ENCODE measurements around the gene PSAPL1. TPM values are rescaled to one million over a fixed set of nuclear protein-coding genes. Genes with fewer than 3 reads are reported as not detected.

PSAPL1 gene
- total RNA-seq, 1 donor: not detected

DNA sequence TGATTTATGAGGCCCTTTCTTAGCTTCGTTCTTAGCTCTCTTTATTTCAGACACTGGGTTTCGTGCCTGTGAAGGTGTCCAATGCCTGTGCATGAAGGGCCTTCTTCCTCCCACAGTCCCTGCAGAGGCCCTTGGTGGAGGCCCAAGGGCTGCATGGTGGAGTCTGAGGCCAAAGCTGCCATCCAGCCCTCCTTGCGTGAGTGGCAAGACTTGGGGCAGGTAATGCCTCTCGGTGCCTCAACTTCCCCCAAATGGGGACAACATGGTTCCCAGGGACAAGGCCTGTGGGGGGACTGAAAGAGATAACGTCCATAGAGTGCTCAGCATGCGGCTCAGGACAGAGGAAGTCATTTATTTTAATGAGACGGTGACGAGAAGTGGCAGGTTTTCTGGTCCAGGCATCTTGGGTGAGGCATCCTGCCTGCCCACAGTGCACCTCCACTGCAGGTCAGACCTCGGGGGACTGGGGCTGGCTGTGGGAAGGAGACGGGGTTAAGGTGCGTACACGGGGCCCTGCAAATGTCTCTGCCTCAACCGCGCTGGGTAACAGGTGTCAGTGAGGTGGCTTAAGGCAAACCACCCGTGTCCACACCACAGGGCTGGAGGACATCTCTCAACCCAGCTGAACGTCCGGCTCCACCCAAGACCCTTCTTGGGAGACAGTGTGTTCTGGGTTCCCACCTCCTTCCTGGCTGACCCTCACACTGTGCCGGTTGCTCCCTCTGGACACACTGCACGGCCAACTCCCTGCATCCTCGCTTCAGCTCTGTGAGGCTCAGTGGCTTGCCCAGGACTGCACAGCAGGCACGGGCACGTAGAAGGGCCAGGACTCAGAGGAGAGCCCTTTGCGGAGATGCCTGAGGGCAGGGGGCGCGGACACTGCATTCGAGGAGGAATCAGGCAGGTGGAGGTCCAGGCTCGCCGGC, 50.5 kb downstream of the PSAPL1 start:
- no peak for DNase-seq (ENCODE audit: low read depth)
- TF ChIP-seq, protein P1, sequence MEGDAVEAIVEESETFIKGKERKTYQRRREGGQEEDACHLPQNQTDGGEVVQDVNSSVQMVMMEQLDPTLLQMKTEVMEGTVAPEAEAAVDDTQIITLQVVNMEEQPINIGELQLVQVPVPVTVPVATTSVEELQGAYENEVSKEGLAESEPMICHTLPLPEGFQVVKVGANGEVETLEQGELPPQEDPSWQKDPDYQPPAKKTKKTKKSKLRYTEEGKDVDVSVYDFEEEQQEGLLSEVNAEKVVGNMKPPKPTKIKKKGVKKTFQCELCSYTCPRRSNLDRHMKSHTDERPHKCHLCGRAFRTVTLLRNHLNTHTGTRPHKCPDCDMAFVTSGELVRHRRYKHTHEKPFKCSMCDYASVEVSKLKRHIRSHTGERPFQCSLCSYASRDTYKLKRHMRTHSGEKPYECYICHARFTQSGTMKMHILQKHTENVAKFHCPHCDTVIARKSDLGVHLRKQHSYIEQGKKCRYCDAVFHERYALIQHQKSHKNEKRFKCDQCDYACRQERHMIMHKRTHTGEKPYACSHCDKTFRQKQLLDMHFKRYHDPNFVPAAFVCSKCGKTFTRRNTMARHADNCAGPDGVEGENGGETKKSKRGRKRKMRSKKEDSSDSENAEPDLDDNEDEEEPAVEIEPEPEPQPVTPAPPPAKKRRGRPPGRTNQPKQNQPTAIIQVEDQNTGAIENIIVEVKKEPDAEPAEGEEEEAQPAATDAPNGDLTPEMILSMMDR (IDR thresholded peaks at IDR 0.05; ENCODE audit: insufficient read depth, low read length): no peak

DNA sequence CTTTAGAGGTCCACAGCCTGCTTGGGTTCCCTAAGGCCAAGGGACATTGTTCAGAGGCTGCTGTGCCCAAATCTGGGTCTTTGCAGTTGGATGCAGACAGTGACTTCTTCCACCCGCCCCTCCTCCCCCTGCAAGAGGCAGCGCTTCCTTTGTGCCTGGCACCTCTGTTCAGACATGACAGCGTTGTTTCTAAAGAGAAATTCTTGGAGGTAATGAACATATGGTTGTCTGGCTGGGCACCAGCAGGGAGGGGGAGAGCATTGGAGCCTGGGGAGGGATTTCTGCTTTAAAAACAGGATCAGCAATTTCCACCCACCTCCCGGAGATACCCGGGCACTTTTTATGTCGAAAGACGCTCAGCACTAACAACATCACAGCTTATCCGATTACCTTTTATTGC, 51.5 kb downstream of the PSAPL1 start:
- TF ChIP-seq, protein P1 (IDR thresholded peaks at IDR 0.05; ENCODE audit: insufficient read depth, low read length): no peak
- no peak for DNase-seq (ENCODE audit: low read depth)
- H3K4me3 ChIP-seq (ENCODE audit: low read depth, low read length): no peak overlapping the region

More for the DNA sequence above, 50.5 kb downstream of the PSAPL1 start:
- no peak overlapping the region for H3K4me3 ChIP-seq (ENCODE audit: low read depth, low read length)

- TF ChIP-seq, protein P1 (IDR thresholded peaks at IDR 0.05; ENCODE audit: insufficient read depth, low read length): no peak
- H3K4me3 ChIP-seq (ENCODE audit: low read depth, low read length): no peak overlapping the region
- DNase-seq (ENCODE audit: low read depth): no peak
Observed at GRCh38 chr4:7382634-7383014, 52.1 kb downstream of the PSAPL1 start.

DNA sequence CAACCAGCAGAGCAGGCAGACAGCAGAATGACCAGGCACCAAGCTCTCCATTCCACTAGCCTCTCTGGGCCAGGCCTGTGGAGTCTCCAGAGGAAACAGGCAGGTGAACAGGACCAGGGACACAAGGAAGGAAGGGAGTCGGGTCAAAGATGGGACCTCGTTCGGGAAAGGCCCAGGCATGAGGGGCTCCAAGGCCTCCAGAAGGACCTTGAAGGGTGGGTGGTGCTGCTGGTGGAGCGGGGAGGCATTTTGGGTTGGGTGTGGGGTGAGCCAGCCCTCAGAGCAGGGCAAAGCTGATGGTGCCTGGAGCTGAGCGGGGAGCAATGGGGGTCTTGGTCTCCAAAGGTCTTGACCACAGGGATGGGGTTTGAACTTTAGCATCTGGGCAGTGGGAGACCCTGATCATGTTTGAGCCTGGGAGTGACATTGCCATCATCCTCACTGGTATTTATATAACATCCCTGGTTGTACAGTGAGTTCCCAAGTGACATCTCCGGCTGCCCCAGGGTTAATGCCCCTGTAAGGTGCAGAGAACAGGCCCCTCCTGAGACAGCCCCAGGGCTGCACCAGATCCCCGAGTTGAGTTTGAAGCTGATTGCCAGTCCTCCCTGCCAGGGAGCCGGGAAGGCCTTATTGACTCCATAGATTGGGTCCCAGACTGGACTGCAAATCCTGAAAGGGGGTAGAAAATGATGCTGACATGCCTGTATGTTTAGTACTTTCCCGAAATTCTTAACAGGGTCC, 52.7 kb downstream of the PSAPL1 start:
- TF ChIP-seq, protein P1 (IDR thresholded peaks at IDR 0.05; ENCODE audit: insufficient read depth, low read length): no peak
- no peak for DNase-seq (ENCODE audit: low read depth)
- H3K4me3 ChIP-seq (ENCODE audit: low read depth, low read length): no peak overlapping the region

DNA sequence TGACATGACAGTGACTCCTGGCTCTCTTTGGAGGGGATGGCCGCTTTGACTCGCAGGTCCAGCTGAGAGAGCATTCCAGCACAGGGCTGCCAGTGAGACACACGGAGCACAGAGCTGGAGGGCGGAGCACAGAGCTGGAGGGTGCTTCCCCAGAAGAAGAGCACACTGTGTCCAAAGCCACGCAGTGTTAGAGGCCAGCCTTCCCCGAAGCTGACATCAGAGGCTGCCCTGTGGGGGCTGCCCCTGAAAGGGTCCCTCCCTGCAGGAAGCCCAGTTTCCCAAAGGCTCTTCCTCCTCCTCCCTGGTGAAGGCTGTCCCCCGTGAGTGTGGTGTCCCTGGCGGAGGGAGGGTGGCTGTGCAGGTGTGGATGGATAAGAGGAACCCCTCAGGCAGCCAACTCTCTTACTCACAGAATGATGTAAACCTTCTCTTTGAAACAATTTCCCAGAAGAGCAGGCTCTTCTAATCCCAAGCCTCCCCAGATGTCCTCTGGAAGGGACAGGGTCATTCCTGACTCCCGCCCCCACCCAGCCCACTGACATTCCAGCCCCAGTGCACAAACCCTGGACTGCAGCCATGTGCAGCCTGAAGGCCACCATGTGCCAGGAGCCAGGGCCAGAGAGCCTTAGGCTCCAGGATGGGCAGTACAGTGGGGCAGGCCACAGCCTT, 53.4 kb downstream of the PSAPL1 start:
- TF ChIP-seq, protein P1 (IDR thresholded peaks at IDR 0.05; ENCODE audit: insufficient read depth, low read length): no peak
- no peak overlapping the region for H3K4me3 ChIP-seq (ENCODE audit: low read depth, low read length)
- no peak for DNase-seq (ENCODE audit: low read depth)

Small RNAs within 50 kb of the gene (small RNA-seq; reads per million reads assigned to genes)
- gene MIR4274: not detected

Other genes starting within 250 kb of the PSAPL1 start
- gene SORCS2, start 242.4 kb downstream of the PSAPL1 start, total RNA-seq (ENCODE audit: low replicate concordance): 0.27 and 5.4 TPM in 2 replicates